PC-3 (cell line): ENCODE results near the gene HSPA12B. TPM values are rescaled to one million over a fixed set of nuclear protein-coding genes. Genes with fewer than 3 reads are reported as not detected.

Experiments used
- ATAC-seq: fragments of 200-7000 bp; cut with Tn5 transposase; 2 replicates; pipeline ENCODE4 v1.9.1; 2020; ENCODE audit warnings: mild to moderate bottlenecking, moderate library complexity
- BruUV-seq: library from RNA; stranded (reverse); fragments of 400-500 nt; replicated peaks from 2 replicates; lab custom pipeline; 2021; lab: Mats Ljungman, UMichigan
- CTCF ChIA-PET: fragments of 300-600 bp; sonication (Branson Sonifier 250); formaldehyde crosslinking; loops from one replicate; lab custom pipeline; 2022; ENCODE audit warnings: antibody characterized with exemption; lab: Charles Lee
- POLR2A ChIA-PET: fragments of 300-600 bp; sonication (Branson Sonifier 250); formaldehyde crosslinking; loops from one replicate; lab custom pipeline; 2022; ENCODE audit warnings: antibody characterized with exemption; ENCODE audit not compliant: unreplicated experiment; lab: Charles Lee
- DNase-seq: peaks from one replicate; pipeline ENCODE4 v3.0.0-alpha.2; 2015
- H2AFZ ChIP-seq: fragments of 300-600 bp; sonication (generic); 2 replicates; pipeline ENCODE4 v1.6.0; 2016; ENCODE audit warnings: antibody characterized with exemption, low read length
- H3F3A ChIP-seq: fragments of 300-600 bp; sonication (generic); one replicate; pipeline ENCODE4 v1.6.0; 2017; ENCODE audit warnings: antibody characterized with exemption, low read length, control low read depth, mild to moderate bottlenecking; ENCODE audit not compliant: unreplicated experiment
- H3K27ac ChIP-seq: fragments of 300-600 bp; sonication (generic); 2 replicates; pipeline ENCODE4 v1.5.1; 2016; ENCODE audit warnings: mild to moderate bottlenecking, low read length
- H3K27me3 ChIP-seq: fragments of 300-600 bp; sonication (generic); 2 replicates; pipeline ENCODE4 v1.6.1; 2016; ENCODE audit warnings: low read length, mixed read lengths
- H3K36me3 ChIP-seq: fragments of 300-600 bp; sonication (generic); 2 replicates; pipeline ENCODE4 v1.6.1; 2016; ENCODE audit warnings: low read depth, mixed run types, low read length, mixed read lengths
- H3K4me1 ChIP-seq: fragments of 300-600 bp; sonication (generic); 2 replicates; pipeline ENCODE4 v1.5.1; 2016; ENCODE audit warnings: low read length; ENCODE audit not compliant: insufficient read depth
- H3K4me2 ChIP-seq: fragments of 300-600 bp; sonication (generic); 2 replicates; pipeline ENCODE4 v1.6.0; 2016; ENCODE audit warnings: low read length
- H3K4me3 ChIP-seq: fragments of 300-600 bp; sonication (generic); 2 replicates; pipeline ENCODE4 v1.5.1; 2016; ENCODE audit warnings: mild to moderate bottlenecking, low read length, mixed read lengths
- H3K79me2 ChIP-seq: fragments of 300-600 bp; sonication (generic); 2 replicates; pipeline ENCODE4 v1.6.1; 2017; ENCODE audit warnings: low read length, mixed read lengths
- H3K9ac ChIP-seq: fragments of 300-600 bp; sonication (generic); 2 replicates; pipeline ENCODE4 v1.6.0; 2016; ENCODE audit warnings: mild to moderate bottlenecking, low read length
- H3K9me2 ChIP-seq: fragments of 300-600 bp; sonication (generic); replicated peaks from 2 replicates; pipeline ENCODE4 v1.6.1; 2016; ENCODE audit warnings: mixed run types, low read length, mixed read lengths
- H3K9me3 ChIP-seq: fragments of 300-600 bp; sonication (generic); 2 replicates; pipeline ENCODE4 v1.6.1; 2016; ENCODE audit warnings: low read length, mixed read lengths
- H4K20me1 ChIP-seq: fragments of 300-600 bp; sonication (generic); 2 replicates; pipeline ENCODE4 v1.6.1; 2016; ENCODE audit warnings: low read length, mixed read lengths
- EZH2 ChIP-seq: fragments of 300-600 bp; sonication (generic); IDR thresholded peaks from one replicate; pipeline ENCODE4 v1.6.1; 2017; ENCODE audit warnings: antibody characterized with exemption, mild to moderate bottlenecking, low read length; ENCODE audit not compliant: unreplicated experiment
- EZH2phosphoT487 ChIP-seq: fragments of 300-600 bp; sonication (generic); IDR thresholded peaks from 2 replicates; pipeline ENCODE4 v1.6.1; 2018; ENCODE audit warnings: mild to moderate bottlenecking, antibody characterized with exemption, low read length, borderline replicate concordance
- intact Hi-C: fragments of 100-400 bp; cut with micrococcal nuclease; formaldehyde crosslinking; loops from 2 replicates; pipeline ENCODE4 v1.9.0; 2023
- total RNA-seq: library from RNA; depleted of rRNA; stranded (reverse); fragments of >200 nt; gene quantifications from 2 replicates; pipeline ENCODE4 v1.2.3, GENCODE V29; 2014
- TF ChIP-seq, protein P1 (sequence below): fragments of 300-600 bp; sonication (generic); conservative IDR thresholded peaks from 2 replicates; pipeline ENCODE4 v1.5.1; 2017; ENCODE audit warnings: antibody characterized with exemption, low read depth, mild to moderate bottlenecking, low read length

Gene HSPA12B
- total RNA-seq, 1 experiment from 2014 or later = not detected

DNA sequence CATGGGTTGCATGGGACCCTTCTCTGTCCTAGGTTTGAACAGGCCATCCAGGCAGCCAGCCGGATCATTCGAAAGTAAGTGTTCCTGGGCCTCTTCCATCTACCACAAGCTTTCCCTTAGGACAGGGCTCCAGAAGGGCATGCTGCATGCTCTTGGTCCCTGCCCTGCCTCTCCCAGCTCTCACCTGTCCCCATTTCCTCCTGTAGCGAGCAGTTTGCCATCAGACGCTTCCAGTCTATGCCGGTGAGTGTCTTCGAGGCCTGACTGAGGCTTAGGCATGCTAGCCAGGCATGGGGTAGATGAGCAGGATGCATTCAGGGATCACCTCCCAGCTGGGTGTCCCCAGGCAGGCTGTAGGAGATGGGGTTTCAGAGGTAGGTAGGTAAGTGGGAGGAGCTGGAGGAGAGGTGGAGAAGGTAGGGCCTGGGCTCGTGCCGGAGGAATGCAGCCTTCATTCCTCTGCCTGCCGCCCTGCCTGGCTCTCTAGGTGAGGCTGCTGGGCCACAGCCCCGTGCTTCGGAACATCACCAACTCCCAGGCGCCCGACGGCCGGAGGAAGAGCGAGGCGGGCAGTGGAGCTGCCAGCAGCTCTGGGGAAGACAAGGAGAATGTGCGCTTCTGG lies 67.9 kb downstream of the HSPA12B start:
- Histone ChIP-seq H3K9me3 (no peaks in the 10 kb centered on the region), H3F3A (no peaks in the 10 kb centered on the region), H2AFZ (no peak overlapping the region), H3K27ac (no peak overlapping the region), H3K4me2 (no peak overlapping the region), H3K27me3 (no peaks in the 10 kb centered on the region), H3K4me1 (peaks cover 30% of the 10 kb centered on the region), H4K20me1 (no peaks in the 10 kb centered on the region), H3K9ac (no peak overlapping the region), H3K4me3 (no peak overlapping the region), H3K9me2 (no peaks in the 10 kb centered on the region), H3K36me3 (peaks cover 74% of the 10 kb centered on the region), H3K79me2 (peaks cover 46% of the 10 kb centered on the region)
- no TSS peak for BruUV-seq
- DNase-seq (no peak), ATAC-seq (no peak)
- TF ChIP-seq EZH2phosphoT487 (no peak), EZH2 (no peak)
- TF ChIP-seq, protein P1, sequence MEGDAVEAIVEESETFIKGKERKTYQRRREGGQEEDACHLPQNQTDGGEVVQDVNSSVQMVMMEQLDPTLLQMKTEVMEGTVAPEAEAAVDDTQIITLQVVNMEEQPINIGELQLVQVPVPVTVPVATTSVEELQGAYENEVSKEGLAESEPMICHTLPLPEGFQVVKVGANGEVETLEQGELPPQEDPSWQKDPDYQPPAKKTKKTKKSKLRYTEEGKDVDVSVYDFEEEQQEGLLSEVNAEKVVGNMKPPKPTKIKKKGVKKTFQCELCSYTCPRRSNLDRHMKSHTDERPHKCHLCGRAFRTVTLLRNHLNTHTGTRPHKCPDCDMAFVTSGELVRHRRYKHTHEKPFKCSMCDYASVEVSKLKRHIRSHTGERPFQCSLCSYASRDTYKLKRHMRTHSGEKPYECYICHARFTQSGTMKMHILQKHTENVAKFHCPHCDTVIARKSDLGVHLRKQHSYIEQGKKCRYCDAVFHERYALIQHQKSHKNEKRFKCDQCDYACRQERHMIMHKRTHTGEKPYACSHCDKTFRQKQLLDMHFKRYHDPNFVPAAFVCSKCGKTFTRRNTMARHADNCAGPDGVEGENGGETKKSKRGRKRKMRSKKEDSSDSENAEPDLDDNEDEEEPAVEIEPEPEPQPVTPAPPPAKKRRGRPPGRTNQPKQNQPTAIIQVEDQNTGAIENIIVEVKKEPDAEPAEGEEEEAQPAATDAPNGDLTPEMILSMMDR = no peak
- ChIA-PET CTCF (no interaction called here), POLR2A (no interaction called here)
- intact Hi-C loops = no loop called here

DNA sequence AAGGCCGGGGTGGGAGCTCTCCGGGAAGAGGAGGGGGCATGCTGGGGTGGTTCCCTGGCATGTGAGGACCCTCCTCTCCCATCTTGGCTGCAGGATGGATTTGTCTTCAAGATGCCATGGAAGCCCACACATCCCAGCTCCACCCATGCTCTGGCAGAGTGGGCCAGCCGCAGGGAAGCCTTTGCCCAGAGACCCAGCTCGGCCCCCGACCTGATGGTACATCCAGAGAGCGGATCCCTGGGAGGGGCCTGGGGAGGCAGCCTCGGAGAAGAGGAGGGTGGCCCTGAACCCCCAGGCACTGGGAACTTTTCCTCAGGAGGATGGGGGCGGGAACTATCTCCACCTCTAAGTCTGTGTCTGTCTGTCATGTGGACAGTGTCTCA lies 68.4 kb downstream of the HSPA12B start:
- no peak for TF ChIP-seq EZH2
- TF ChIP-seq EZH2phosphoT487 = no peak
- TF ChIP-seq, protein P1 = no peak
- no peaks in the 10 kb centered on the region for H3K9me2 ChIP-seq
- POLR2A ChIA-PET = no interaction called here
- intact Hi-C loops = no loop called here
- no peak overlapping the region for H3K27ac ChIP-seq
- H3K79me2 ChIP-seq = peaks cover 44% of the 10 kb centered on the region
- ATAC-seq = no peak
- no peaks in the 10 kb centered on the region for H3F3A ChIP-seq
- H3K4me2 ChIP-seq = no peak overlapping the region
- CTCF ChIA-PET = no interaction called here
- H3K27me3 ChIP-seq = no peaks in the 10 kb centered on the region
- H3K9ac ChIP-seq = no peak overlapping the region
- no peaks in the 10 kb centered on the region for H3K9me3 ChIP-seq
- no peak overlapping the region for H2AFZ ChIP-seq
- peaks cover 34% of the 10 kb centered on the region for H3K4me1 ChIP-seq
- DNase-seq = no peak
- H3K36me3 ChIP-seq = peaks cover 79% of the 10 kb centered on the region
- H3K4me3 ChIP-seq = no peak overlapping the region
- BruUV-seq = no TSS peak
- H4K20me1 ChIP-seq = no peaks in the 10 kb centered on the region

DNA sequence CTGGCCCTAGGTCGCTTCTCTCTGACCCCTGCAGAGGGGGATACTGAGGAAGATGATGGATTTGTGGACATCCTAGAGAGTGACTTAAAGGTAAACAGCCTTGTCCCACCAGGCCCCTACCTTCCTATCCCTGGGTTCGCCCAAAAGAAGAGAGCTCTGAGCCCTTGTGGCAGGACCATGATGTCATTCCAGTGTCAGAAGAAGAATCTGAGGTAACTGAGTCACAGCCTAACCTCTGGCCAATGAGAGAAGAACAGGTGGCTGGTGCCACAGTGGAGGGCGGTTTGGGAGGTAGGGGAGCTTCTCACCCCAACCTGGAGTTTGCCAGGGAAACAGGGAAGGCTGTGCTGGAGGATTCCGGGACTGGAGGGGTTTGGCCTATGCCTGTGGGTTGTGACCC lies 68.8 kb downstream of the HSPA12B start:
- Histone ChIP-seq H3K4me3 (no peak overlapping the region), H3K9me3 (no peaks in the 10 kb centered on the region), H3K27ac (no peak overlapping the region), H4K20me1 (no peaks in the 10 kb centered on the region), H3K9ac (no peak overlapping the region), H3F3A (no peaks in the 10 kb centered on the region), H3K79me2 (peaks cover 44% of the 10 kb centered on the region), H3K9me2 (no peaks in the 10 kb centered on the region), H3K4me1 (peaks cover 38% of the 10 kb centered on the region), H3K4me2 (no peak overlapping the region), H2AFZ (no peak overlapping the region), H3K27me3 (no peaks in the 10 kb centered on the region), H3K36me3 (peaks cover 83% of the 10 kb centered on the region)
- ChIA-PET POLR2A (no interaction called here), CTCF (no interaction called here)
- TF ChIP-seq, protein P1 = no peak
- TF ChIP-seq EZH2 = no peak
- TF ChIP-seq EZH2phosphoT487 = no peak
- no peak for ATAC-seq
- no peak for DNase-seq
- BruUV-seq = no TSS peak
- intact Hi-C loops = no loop called here
